H1 (cell line): ENCODE measurements around the gene LITAF. TPM values are rescaled to one million over a fixed set of nuclear protein-coding genes. Genes with fewer than 3 reads are reported as not detected.

ENCODE experiments used
- CTCF ChIA-PET: fragments of 300-600 bp; sonication (Branson Sonifier 250); formaldehyde crosslinking; loops from one replicate; lab custom pipeline; 2021; ENCODE audit not compliant: partially characterized antibody; lab: Charles Lee
- POLR2A ChIA-PET: fragments of 300-600 bp; sonication (Branson Sonifier 250); formaldehyde crosslinking; loops from one replicate; lab custom pipeline; 2021; ENCODE audit warnings: inconsistent platforms; ENCODE audit not compliant: partially characterized antibody; lab: Charles Lee
- DNase-seq, 2 experiments: peaks; one replicate each; pipeline versions ENCODE4 v3.0.0 to v3.0.0-alpha.2; 2010 to 2022; ENCODE audit warnings: low spot score in 2 of 2, low read depth in 1 of 2, mixed read lengths in 1 of 2
- FAIRE-seq: peaks from 2 replicates; lab custom pipeline; 2011; peaks lifted over from hg19 to GRCh38; lab: Jason Lieb, UNC
- H2AFZ ChIP-seq: 2 replicates; pipeline ENCODE4 v1.8.1; 2012; ENCODE audit warnings: low read length, inconsistent platforms
- H2AK5ac ChIP-seq: 2 replicates; pipeline ENCODE4 v1.6.1; 2013; ENCODE audit warnings: low read depth, low read length
- H2BK120ac ChIP-seq: replicated peaks from 2 replicates; pipeline ENCODE3; 2013; ENCODE audit warnings: low read depth, low read length, inconsistent platforms
- H2BK12ac ChIP-seq: 2 replicates; pipeline ENCODE4 v1.6.1; 2013; ENCODE audit warnings: low read depth, low read length
- H2BK15ac ChIP-seq: 2 replicates; pipeline ENCODE4 v1.6.1; 2013; ENCODE audit warnings: low read length
- H2BK20ac ChIP-seq: 2 replicates; pipeline ENCODE4 v1.6.1; 2013; ENCODE audit warnings: low read length
- H2BK5ac ChIP-seq: 2 replicates; pipeline ENCODE4 v1.6.1; 2013; ENCODE audit warnings: low read depth, low read length
- H3K14ac ChIP-seq: 2 replicates; pipeline ENCODE4 v1.6.1; 2013; ENCODE audit warnings: inconsistent platforms; ENCODE audit not compliant: insufficient read length
- H3K18ac ChIP-seq: 2 replicates; pipeline ENCODE4 v1.6.1; 2013; ENCODE audit warnings: low read length; ENCODE audit errors: extremely low read depth
- H3K23ac ChIP-seq: 2 replicates; pipeline ENCODE4 v1.6.1; 2013; ENCODE audit warnings: inconsistent platforms; ENCODE audit not compliant: insufficient read length
- H3K23me2 ChIP-seq: 2 replicates; pipeline ENCODE4 v1.6.1; 2013; ENCODE audit warnings: low read depth, low read length
- H3K27ac ChIP-seq: 2 replicates; pipeline ENCODE4 v1.6.1; 2011; ENCODE audit warnings: low read depth, low read length, inconsistent platforms
- H3K27me3 ChIP-seq, 4 experiments: replicated peaks in 1 of 4; 1 replicate in 1 of 4; 2 replicates in 3 of 4; pipeline versions ENCODE4 v1.6.1 to v1.8.1; 2011 to 2013; ENCODE audit warnings: low read length in 3 of 4, mild to moderate bottlenecking in 3 of 4, inconsistent platforms in 2 of 4, mixed read lengths in 2 of 4, moderate library complexity in 1 of 4; ENCODE audit not compliant: control insufficient read depth in 3 of 4, insufficient read depth in 3 of 4; ENCODE audit errors: extremely low read depth in 1 of 4
- H3K36me3 ChIP-seq, 4 experiments: 2 replicates each; pipeline versions ENCODE4 v1.6.1 to v1.8.1; 2011 to 2013; ENCODE audit warnings: mild to moderate bottlenecking in 4 of 4, low read length in 3 of 4, moderate library complexity in 2 of 4, control low read depth in 1 of 4, inconsistent platforms in 1 of 4; ENCODE audit not compliant: insufficient read depth in 4 of 4, control insufficient read depth in 2 of 4
- H3K4ac ChIP-seq: replicated peaks from 2 replicates; pipeline ENCODE3; 2013; ENCODE audit warnings: low read length, low read depth, mixed read lengths, inconsistent platforms; ENCODE audit not compliant: insufficient read length
- H3K4me1 ChIP-seq, 4 experiments: replicated peaks in 1 of 4; 1 replicate in 1 of 4; 2 replicates in 3 of 4; pipeline versions ENCODE4 v1.6.1 to v1.8.1; 2011 to 2013; ENCODE audit warnings: low read length in 3 of 4, inconsistent platforms in 2 of 4, mixed read lengths in 1 of 4; ENCODE audit not compliant: insufficient read depth in 4 of 4, control insufficient read depth in 3 of 4
- H3K4me2 ChIP-seq, 2 experiments: 2 replicates each; pipeline versions ENCODE4 v1.6.1 to v1.8.1; 2011 to 2013; ENCODE audit warnings: low read depth in 2 of 2, low read length in 2 of 2, control low read depth in 1 of 2, inconsistent platforms in 1 of 2, mild to moderate bottlenecking in 1 of 2; ENCODE audit not compliant: insufficient read depth in 1 of 2
- H3K4me3 ChIP-seq, 4 experiments: fragments of 200-600, 300-600 bp in 1 of 4; sonication (generic), shearing (Covaris generic), sonication (Bioruptor Twin) in 1 of 4; 2 replicates each; pipeline versions ENCODE4 v1.5.1 to v1.8.1; 2011 to 2016; ENCODE audit warnings: low read length in 4 of 4, low read depth in 3 of 4, control low read depth in 2 of 4, inconsistent platforms in 2 of 4, mild to moderate bottlenecking in 2 of 4, mixed read lengths in 1 of 4, moderate library complexity in 1 of 4; ENCODE audit not compliant: insufficient read depth in 2 of 4; ENCODE audit errors: extremely low read depth in 1 of 4
- H3K56ac ChIP-seq: replicated peaks from 2 replicates; pipeline ENCODE3; 2013; ENCODE audit warnings: low read depth, mild to moderate bottlenecking, mixed read lengths, low read length, inconsistent platforms; ENCODE audit not compliant: insufficient read length
- H3K79me1 ChIP-seq: 2 replicates; pipeline ENCODE4 v1.6.1; 2013; ENCODE audit warnings: low read depth, low read length, control low read depth
- H3K79me2 ChIP-seq, 2 experiments: 2 replicates each; pipeline versions ENCODE4 v1.6.1 to v1.8.1; 2012 to 2013; ENCODE audit warnings: low read length in 2 of 2, mild to moderate bottlenecking in 2 of 2, inconsistent platforms in 1 of 2; ENCODE audit not compliant: insufficient read depth in 2 of 2, control insufficient read depth in 1 of 2
- H3K9ac ChIP-seq, 4 experiments: replicated peaks in 1 of 4; 1 replicate in 1 of 4; 2 replicates in 3 of 4; pipeline versions ENCODE4 v1.6.1 to v1.8.1; 2011 to 2013; ENCODE audit warnings: low read depth in 3 of 4, low read length in 3 of 4, control low read depth in 2 of 4, mild to moderate bottlenecking in 2 of 4, moderate library complexity in 2 of 4, inconsistent platforms in 1 of 4; ENCODE audit errors: extremely low read depth in 1 of 4
- H3K9me3 ChIP-seq, 2 experiments: 2 replicates each; pipeline versions ENCODE4 v1.6.1 to v1.8.1; 2012 to 2013; ENCODE audit warnings: mild to moderate bottlenecking in 2 of 2, moderate library complexity in 2 of 2, control low read depth in 1 of 2, inconsistent platforms in 1 of 2, low read depth in 1 of 2, low read length in 1 of 2, mixed read lengths in 1 of 2; ENCODE audit not compliant: insufficient read depth in 2 of 2
- H4K20me1 ChIP-seq, 2 experiments: replicated peaks in 1 of 2; 2 replicates each; pipeline versions ENCODE3 to v1.8.1; 2011 to 2013; ENCODE audit warnings: inconsistent platforms in 2 of 2, low read length in 2 of 2, mild to moderate bottlenecking in 1 of 2; ENCODE audit not compliant: insufficient read depth in 2 of 2, control insufficient read depth in 1 of 2
- H4K5ac ChIP-seq: 2 replicates; pipeline ENCODE4 v1.6.1; 2013; ENCODE audit warnings: low read length, low read depth, mixed read lengths, inconsistent platforms; ENCODE audit not compliant: insufficient read length
- H4K8ac ChIP-seq: 2 replicates; pipeline ENCODE4 v1.8.0; 2013; ENCODE audit warnings: mild to moderate bottlenecking, moderate library complexity, low read length, inconsistent platforms; ENCODE audit not compliant: insufficient read depth; ENCODE audit errors: extremely low read depth
- H4K91ac ChIP-seq: replicated peaks from 2 replicates; pipeline ENCODE3; 2013; ENCODE audit warnings: low read length, mixed read lengths, inconsistent platforms; ENCODE audit not compliant: insufficient read length
- CHD2 ChIP-seq: IDR thresholded peaks from 2 replicates; pipeline ENCODE4 v1.6.1; 2012; ENCODE audit warnings: low read length, improper control_type of control experiment
- CREB1 ChIP-seq: IDR thresholded peaks from 2 replicates; pipeline ENCODE4 v1.6.1; 2012; ENCODE audit warnings: inconsistent platforms
- E2F6 ChIP-seq: IDR thresholded peaks from 2 replicates; pipeline ENCODE4 v1.6.1; 2012; ENCODE audit warnings: inconsistent platforms
- KDM1A ChIP-seq: fragments of 200-600, 300-600 bp; sonication (generic); IDR thresholded peaks from 2 replicates; pipeline ENCODE4 v1.7.1; 2016; ENCODE audit warnings: mild to moderate bottlenecking, low read length, borderline replicate concordance
- KDM4A ChIP-seq: IDR thresholded peaks from one replicate; pipeline ENCODE4 v1.7.1; 2012; ENCODE audit warnings: low read depth, mild to moderate bottlenecking, moderate library complexity, low read length, inconsistent platforms; ENCODE audit not compliant: severe bottlenecking
- POLR2A ChIP-seq, 2 experiments: IDR thresholded peaks; 1 replicate in 1 of 2; 2 replicates in 1 of 2; pipeline ENCODE4 v1.6.1; 2011; ENCODE audit warnings: low read depth in 2 of 2, low read length in 2 of 2, mild to moderate bottlenecking in 2 of 2; ENCODE audit errors: control extremely low read depth in 1 of 2
- POU5F1 ChIP-seq: IDR thresholded peaks from 2 replicates; pipeline ENCODE4 v1.6.1; 2011; ENCODE audit warnings: low read depth, mild to moderate bottlenecking, low read length, moderate library complexity
- RAD21 ChIP-seq, 2 experiments: IDR thresholded peaks in 1 of 2; conservative IDR thresholded peaks in 1 of 2; 2 replicates each; pipeline ENCODE4 v1.6.1; 2011; ENCODE audit warnings: low read depth in 2 of 2, low read length in 2 of 2, improper control_type of control experiment in 1 of 2, inconsistent platforms in 1 of 2, mild to moderate bottlenecking in 1 of 2, moderate library complexity in 1 of 2
- SIN3A ChIP-seq, 2 experiments: IDR thresholded peaks in 1 of 2; conservative IDR thresholded peaks in 1 of 2; 2 replicates each; pipeline ENCODE4 v1.6.1; 2011 to 2012; ENCODE audit warnings: low read length in 2 of 2, improper control_type of control experiment in 1 of 2, low read depth in 1 of 2, mild to moderate bottlenecking in 1 of 2
- SP2 ChIP-seq: IDR thresholded peaks from 2 replicates; pipeline ENCODE4 v1.6.1; 2012; ENCODE audit warnings: mild to moderate bottlenecking, low read length, inconsistent platforms
- YY1 ChIP-seq: IDR thresholded peaks from 2 replicates; pipeline ENCODE4 v1.6.1; 2011; ENCODE audit warnings: low read depth, mild to moderate bottlenecking, low read length
- ZNF274 ChIP-seq: IDR thresholded peaks from 2 replicates; pipeline ENCODE4 v1.7.0; 2012; ENCODE audit warnings: low read length, borderline replicate concordance; ENCODE audit errors: extremely low read depth
- WGBS, 2 experiments: shearing (Covaris generic) in 1 of 2; methylation state at CpG; one replicate each; pipeline versions ENCODE4 v1.1.6 to v1.1.7; 2013 to 2015; ENCODE audit warnings: low lambda C conversion rate in 2 of 2, mixed read lengths in 2 of 2, inconsistent platforms in 1 of 2, low coverage in 1 of 2, missing lambda C conversion rate in 1 of 2; ENCODE audit not compliant: insufficient replicate concordance in 2 of 2, insufficient coverage in 1 of 2, insufficient read length in 1 of 2; ENCODE audit errors: extremely low coverage in 1 of 2, missing lambda C conversion rate in 1 of 2; 5-methylcytosine and 5-hydroxymethylcytosine counted together
- polyA plus RNA-seq, 7 experiments: library from polyadenylated mRNA; depleted of rRNA in 3 of 7; stranded (reverse) in 5 of 7; unstranded in 2 of 7; fragments of >200 nt in 5 of 7; fragments of 200-250 nt in 2 of 7; gene quantifications; 1 replicate in 5 of 7; 2 replicates in 1 of 7; 4 replicates in 1 of 7; pipeline versions ENCODE4 v1.2.1 to v1.2.3, GENCODE V29; 2011 to 2013; ENCODE audit warnings: missing spikeins in 2 of 7, mixed read lengths in 2 of 7
- total RNA-seq: library from RNA; stranded (reverse); fragmentation: NEBNext Ultra II Directional; extraction: Animal tissue kit (Norgen Biotek cat#: 25700); gene quantifications from 2 replicates; pipeline ENCODE4 v1.2.1, GENCODE V29; 2021

LITAF gene
- total and polyA plus RNA-seq, 2 of the 8 experiments (the other 6 are each of a cell fraction or from before 2014, with no cell fraction given): 165 to 205 TPM

GRCh38 chr16:11635679-11636171 is 49.0 kb upstream of the LITAF start:
- Histone ChIP-seq H3K4me2 (peak overlapping the region; percentile 65 to 72), H4K20me1 (peaks cover 0 to 2% of the 10 kb centered on the region in 2 experiments), H3K18ac (peak overlapping the region; percentile 86), H2BK5ac (peak overlapping the region; percentile 53; the same call in 1 of the 2 replicates), H2BK15ac (0 out of 2 replicates have a peak overlapping the region, but pooled peaks have one; percentile 46), H4K91ac (no peak overlapping the region), H3K56ac (no peak overlapping the region), H3K27me3 (no peaks in the 10 kb centered on the region), H2BK120ac (no peak overlapping the region), H2AK5ac (peak overlapping the region; percentile 30; the same call in 1 of the 2 replicates), H4K8ac (peak overlapping the region; percentile 19; the same call in 1 of the 2 replicates), H3K9ac (peak overlapping the region in 3 of 4 experiments; percentile 15 to 65 (median 62); a peak in 6 of 7 replicates), H3K79me2 (no peaks in the 10 kb centered on the region), H3K23ac (no peak overlapping the region), H3K79me1 (no peaks in the 10 kb centered on the region; the same call in 1 of the 2 replicates), H3K36me3 (no peaks in the 10 kb centered on the region), H3K4ac (no peak overlapping the region), H4K5ac (peak overlapping the region; percentile 80), H3K4me1 (peaks cover 0 to 23% (median 18%) of the 10 kb centered on the region in 4 experiments; a peak in 6 of 7 replicates), H3K9me3 (no peaks in the 10 kb centered on the region), H3K4me3 (peak overlapping the region; percentile 6 to 47 (median 32); a peak in 6 of 8 replicates), H2BK12ac (peak overlapping the region; percentile 75), H2AFZ (no peak overlapping the region), H2BK20ac (no peak overlapping the region; the same call in 1 of the 2 replicates), H3K14ac (peak overlapping the region; percentile 37), H3K23me2 (peaks cover 8% of the 10 kb centered on the region; the same call in 1 of the 2 replicates), H3K27ac (peak overlapping the region; percentile 65; the same call in 1 of the 2 replicates)
- CTCF ChIA-PET: interaction anchor here (1.0 to 4.2 kb wide), 11 partner anchors 9 to 263 kb away, joined by 3 to 24 read pairs (median 5); no protein-coding TSS in a partner anchor
- POLR2A ChIA-PET: interaction anchor here (0.7 to 3.7 kb wide), 24 partner anchors 9 to 229 kb away, joined by 3 to 23 read pairs (median 5); partner anchors contain the start of gene SNN
- DNase-seq (no peak), FAIRE-seq (no peak)
- WGBS, 2 experiments: 68% methylated on average over 12 of the region's 12 CpGs; no CpG with 5 or more reads in 1 of the 2 experiments
- TF ChIP-seq RAD21 (IDR thresholded peaks at IDR 0.05 in 1 of 2, conservative IDR thresholded peaks at IDR 0.05 in 1 of 2; ENCODE audit: low read depth in 2 of 2, low read length in 2 of 2) (no peak), CREB1 (no peak), CHD2 (no peak), SP2 (no peak), E2F6 (peak; percentile 59; the same call in 1 of the 2 replicates), POLR2A (IDR thresholded peaks at IDR 0.05; ENCODE audit: control extremely low read depth in 1 of 2, low read depth in 2 of 2, low read length in 2 of 2) (no peak), KDM1A (peak; percentile 82), ZNF274 (no peak), YY1 (0 out of 2 replicates have a peak, but pooled peaks have one; percentile 2), SIN3A (conservative IDR thresholded peaks at IDR 0.05 in 1 of 2, IDR thresholded peaks at IDR 0.05 in 1 of 2; ENCODE audit: low read depth in 1 of 2, low read length in 2 of 2) (no peak), KDM4A (no peak), POU5F1 (no peak)
